ENCODE data around the gene IMP3. TPM values are rescaled to one million over a fixed set of nuclear protein-coding genes. Genes with fewer than 3 reads are reported as not detected.

The IMP3 gene
- polyA plus RNA-seq, 1 donor (not counting 4 experiments of a cell fraction or from before 2014, with no cell fraction given): 70.4 TPM

DNA sequence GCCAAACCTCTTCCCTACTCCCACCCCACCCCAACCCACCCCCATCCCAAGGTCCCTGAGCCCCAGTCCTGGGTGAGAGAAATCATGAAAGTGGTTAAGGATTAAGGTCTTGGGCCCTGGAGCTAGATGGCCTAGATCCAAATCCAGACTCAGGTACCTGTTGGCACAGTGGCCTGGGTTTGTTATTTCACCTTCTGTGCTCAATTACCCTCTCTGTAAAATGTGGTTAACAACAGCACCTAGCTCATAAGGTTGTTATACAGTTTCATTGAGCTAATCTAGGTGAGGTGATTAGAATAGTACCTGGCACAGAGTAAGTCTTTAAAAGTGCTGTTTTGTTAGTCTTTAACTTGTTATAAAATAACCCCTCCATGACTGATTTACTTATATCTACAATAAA is 8.1 kb downstream of the IMP3 start:
- Histone ChIP-seq H3K9me1 (ENCODE audit: control insufficient read depth, extremely low read depth, insufficient read depth, low read length) (no peaks in the 10 kb centered on the region), H3K79me2 (ENCODE audit: control insufficient read depth, insufficient read depth, low read length) (peaks cover 4% of the 10 kb centered on the region), H3K4me2 (ENCODE audit: control insufficient read depth, extremely low read depth, insufficient read depth, low read depth, low read length) (no peak overlapping the region), H3K27ac (ENCODE audit: control insufficient read depth, insufficient read depth, low read length) (no peak overlapping the region), H3K27me3 (ENCODE audit: control insufficient read depth, extremely low read depth, insufficient read depth, low read length) (no peaks in the 10 kb centered on the region), H4K20me1 (ENCODE audit: control insufficient read depth, extremely low read depth, insufficient read depth, low read length) (no peaks in the 10 kb centered on the region), H3K4me3 (ENCODE audit: control insufficient read depth in 2 of 3, extremely low read depth in 1 of 3, insufficient read depth in 2 of 3, low read depth in 1 of 3, low read length in 3 of 3) (no peak overlapping the region), H2AFZ (ENCODE audit: control insufficient read depth, low read length) (no peak overlapping the region), H3K9ac (ENCODE audit: control insufficient read depth, extremely low read depth, insufficient read depth, low read length) (no peak overlapping the region), H3K9me3 (ENCODE audit: control insufficient read depth, low read depth, low read length) (no peaks in the 10 kb centered on the region), H3K4me1 (ENCODE audit: control insufficient read depth, extremely low read depth, insufficient read depth, low read length) (peaks cover 14% of the 10 kb centered on the region), H3K36me3 (ENCODE audit: control insufficient read depth in 2 of 2, extremely low read depth in 1 of 2, insufficient read depth in 2 of 2, low read length in 2 of 2) (peaks cover 0 to 3% of the 10 kb centered on the region in 2 experiments)
- TF ChIP-seq, protein P1, sequence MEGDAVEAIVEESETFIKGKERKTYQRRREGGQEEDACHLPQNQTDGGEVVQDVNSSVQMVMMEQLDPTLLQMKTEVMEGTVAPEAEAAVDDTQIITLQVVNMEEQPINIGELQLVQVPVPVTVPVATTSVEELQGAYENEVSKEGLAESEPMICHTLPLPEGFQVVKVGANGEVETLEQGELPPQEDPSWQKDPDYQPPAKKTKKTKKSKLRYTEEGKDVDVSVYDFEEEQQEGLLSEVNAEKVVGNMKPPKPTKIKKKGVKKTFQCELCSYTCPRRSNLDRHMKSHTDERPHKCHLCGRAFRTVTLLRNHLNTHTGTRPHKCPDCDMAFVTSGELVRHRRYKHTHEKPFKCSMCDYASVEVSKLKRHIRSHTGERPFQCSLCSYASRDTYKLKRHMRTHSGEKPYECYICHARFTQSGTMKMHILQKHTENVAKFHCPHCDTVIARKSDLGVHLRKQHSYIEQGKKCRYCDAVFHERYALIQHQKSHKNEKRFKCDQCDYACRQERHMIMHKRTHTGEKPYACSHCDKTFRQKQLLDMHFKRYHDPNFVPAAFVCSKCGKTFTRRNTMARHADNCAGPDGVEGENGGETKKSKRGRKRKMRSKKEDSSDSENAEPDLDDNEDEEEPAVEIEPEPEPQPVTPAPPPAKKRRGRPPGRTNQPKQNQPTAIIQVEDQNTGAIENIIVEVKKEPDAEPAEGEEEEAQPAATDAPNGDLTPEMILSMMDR (optimal IDR thresholded peaks at IDR 0.05 in 1 of 3, IDR thresholded peaks at IDR 0.05 in 1 of 3, conservative IDR thresholded peaks at IDR 0.05 in 1 of 3; ENCODE audit: extremely low read depth in 1 of 3, insufficient read depth in 2 of 3, low read length in 3 of 3): no peak
- TF ChIP-seq EZH2 (IDR thresholded peaks at IDR 0.05; ENCODE audit: low read length): no peak
- DNase-seq (ENCODE audit: low read depth, low spot score) (no peak), FAIRE-seq (no peak)
- dilution Hi-C loops (cut with MboI; ENCODE audit: extremely low pct_ligation_motif_present, low sequenced_read_pairs): no loop called here

- Histone ChIP-seq H4K20me1 (ENCODE audit: control insufficient read depth, extremely low read depth, insufficient read depth, low read length) (no peaks in the 10 kb centered on the region), H3K4me2 (ENCODE audit: control insufficient read depth, extremely low read depth, insufficient read depth, low read depth, low read length) (peak within 1 kb of the TSS; percentile 92), H3K27me3 (ENCODE audit: control insufficient read depth, extremely low read depth, insufficient read depth, low read length) (no peaks in the 10 kb centered on the region), H3K36me3 (ENCODE audit: control insufficient read depth in 2 of 2, extremely low read depth in 1 of 2, insufficient read depth in 2 of 2, low read length in 2 of 2) (no peaks in the 10 kb centered on the region), H3K79me2 (ENCODE audit: control insufficient read depth, insufficient read depth, low read length) (no peaks in the 10 kb centered on the region), H3K9me1 (ENCODE audit: control insufficient read depth, extremely low read depth, insufficient read depth, low read length) (no peaks in the 10 kb centered on the region), H2AFZ (ENCODE audit: control insufficient read depth, low read length) (peak within 1 kb of the TSS; percentile 88), H3K9ac (ENCODE audit: control insufficient read depth, extremely low read depth, insufficient read depth, low read length) (peak within 1 kb of the TSS; percentile 86), H3K27ac (ENCODE audit: control insufficient read depth, insufficient read depth, low read length) (peak within 1 kb of the TSS; percentile 87), H3K9me3 (ENCODE audit: control insufficient read depth, low read depth, low read length) (no peaks in the 10 kb centered on the region), H3K4me1 (ENCODE audit: control insufficient read depth, extremely low read depth, insufficient read depth, low read length) (peaks cover 26% of the 10 kb centered on the region), H3K4me3 (ENCODE audit: control insufficient read depth in 2 of 3, extremely low read depth in 1 of 3, insufficient read depth in 2 of 3, low read depth in 1 of 3, low read length in 3 of 3) (peak within 1 kb of the TSS; percentile 71 to 94 (median 73))
- FAIRE-seq: no peak
- DNase-seq (ENCODE audit: low read depth, low spot score): no peak
- dilution Hi-C loops (cut with MboI; ENCODE audit: extremely low pct_ligation_motif_present, low sequenced_read_pairs): no loop called here
- TF ChIP-seq, protein P1 (optimal IDR thresholded peaks at IDR 0.05 in 1 of 3, IDR thresholded peaks at IDR 0.05 in 1 of 3, conservative IDR thresholded peaks at IDR 0.05 in 1 of 3; ENCODE audit: extremely low read depth in 1 of 3, insufficient read depth in 2 of 3, low read length in 3 of 3): no peak
- TF ChIP-seq EZH2 (IDR thresholded peaks at IDR 0.05; ENCODE audit: low read length): no peak
Measured at GRCh38 chr15:75625542-75626347, 14.3 kb downstream of the IMP3 start, which contains the start of gene SNUPN. TSS of gene SNUPN (minus strand) at chr15:75625725. CDS start at chr15:75621051, 4,674 bp downstream.
